A673 (cell line): ENCODE measurements around the gene TTLL5. TPM values are rescaled to one million over a fixed set of nuclear protein-coding genes. Genes with fewer than 3 reads are reported as not detected.

Source experiments
- BruUV-seq: library from RNA; stranded (reverse); fragments of 400-500 nt; replicated peaks from 2 replicates; lab custom pipeline; 2021; lab: Mats Ljungman, UMichigan
- CTCF ChIA-PET: fragments of 300-600 bp; sonication (Branson Sonifier 250); formaldehyde crosslinking; loops from one replicate; lab custom pipeline; 2022; ENCODE audit warnings: antibody characterized with exemption; lab: Charles Lee
- POLR2A ChIA-PET: fragments of 300-600 bp; sonication (Branson Sonifier 250); formaldehyde crosslinking; loops from one replicate; lab custom pipeline; 2022; ENCODE audit warnings: antibody characterized with exemption; ENCODE audit not compliant: low non-redundant PET; lab: Charles Lee
- DNase-seq: peaks from one replicate; pipeline ENCODE4 v3.0.0-alpha.2; 2015; ENCODE audit warnings: low spot score
- H3K27ac ChIP-seq: fragments of 200-600 bp; sonication (generic); 2 replicates; pipeline ENCODE4 v1.5.1; 2016; ENCODE audit warnings: mixed run types, low read depth, mild to moderate bottlenecking, mixed read lengths, antibody characterized with exemption, low read length; ENCODE audit not compliant: poor library complexity, severe bottlenecking
- H3K27me3 ChIP-seq: fragments of 200-600 bp; sonication (generic); replicated peaks from 2 replicates; pipeline ENCODE4 v1.6.1; 2017; ENCODE audit warnings: mixed run types, low read depth, mild to moderate bottlenecking, mixed read lengths, antibody characterized with exemption, low read length; ENCODE audit not compliant: insufficient read depth, poor library complexity
- H3K36me3 ChIP-seq: fragments of 200-600 bp; sonication (generic); 2 replicates; pipeline ENCODE4 v1.6.1; 2016; ENCODE audit warnings: mixed run types, mild to moderate bottlenecking, mixed read lengths, antibody characterized with exemption, low read length; ENCODE audit not compliant: insufficient read depth, poor library complexity, severe bottlenecking
- H3K4me1 ChIP-seq: fragments of 200-600 bp; sonication (generic); 2 replicates; pipeline ENCODE4 v1.6.1; 2017; ENCODE audit warnings: mixed run types, mild to moderate bottlenecking, mixed read lengths, antibody characterized with exemption, low read length; ENCODE audit not compliant: insufficient read depth, poor library complexity, severe bottlenecking
- H3K4me3 ChIP-seq: fragments of 200-600 bp; sonication (generic); 2 replicates; pipeline ENCODE4 v1.5.1; 2016; ENCODE audit warnings: low read depth, mixed run types, mild to moderate bottlenecking, mixed read lengths, low read length; ENCODE audit not compliant: poor library complexity, severe bottlenecking
- H3K9me3 ChIP-seq: fragments of 200-600 bp; sonication (generic); 2 replicates; pipeline ENCODE4 v1.6.1; 2016; ENCODE audit warnings: mixed run types, low read depth, mild to moderate bottlenecking, mixed read lengths, antibody characterized with exemption, low read length; ENCODE audit not compliant: poor library complexity, severe bottlenecking
- EZH2 ChIP-seq: fragments of 200-600 bp; sonication (generic); IDR thresholded peaks from 2 replicates; pipeline ENCODE4 v1.6.1; 2017; ENCODE audit warnings: borderline replicate concordance, low read depth, mild to moderate bottlenecking, mixed read lengths, antibody characterized with exemption, low read length; ENCODE audit not compliant: poor library complexity, severe bottlenecking
- intact Hi-C: fragments of 100-400 bp; cut with micrococcal nuclease; formaldehyde crosslinking; loops from one replicate; pipeline ENCODE4 v1.10.0; 2022; ENCODE audit not compliant: unreplicated experiment
- total RNA-seq: library from RNA; stranded (reverse); gene quantifications from 2 replicates; pipeline ENCODE4 v1.2.3, GENCODE V29; 2021
- TF ChIP-seq, protein P1 (sequence below): fragments of 300-800, 200-600 bp; sonication (generic); conservative IDR thresholded peaks from 2 replicates; pipeline ENCODE4 v1.5.1; 2017; ENCODE audit warnings: low read depth, mild to moderate bottlenecking, antibody characterized with exemption, low read length, moderate library complexity, mixed read lengths

TTLL5 gene
- total RNA-seq, 1 experiment from 2014 or later, result 56.7 TPM

DNA sequence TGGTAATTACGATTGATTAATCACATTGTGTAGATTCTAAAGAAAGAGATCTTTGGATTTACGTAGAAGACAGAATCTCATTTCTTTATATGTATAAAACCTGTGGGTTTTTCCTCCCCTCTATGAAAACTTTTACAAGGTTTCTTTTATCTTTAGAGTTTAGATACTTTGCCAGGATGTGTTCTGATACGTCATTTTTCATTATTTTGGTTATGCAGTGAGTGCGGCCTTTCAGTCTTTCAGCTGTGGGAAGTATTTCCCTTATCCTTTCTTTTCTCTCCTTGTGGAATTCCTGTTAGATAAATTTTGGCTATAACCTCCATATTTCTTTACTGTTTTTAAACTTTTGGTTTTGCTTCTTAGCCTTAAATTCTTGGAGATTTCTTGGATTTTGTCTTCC lies 92.7 kb downstream of the TTLL5 start:
- no peak for DNase-seq
- no TSS peak for BruUV-seq
- H3K36me3 ChIP-seq, result peaks cover 12% of the 10 kb centered on the region
- H3K4me1 ChIP-seq, result no peaks in the 10 kb centered on the region
- no peak for TF ChIP-seq EZH2
- TF ChIP-seq, protein P1, sequence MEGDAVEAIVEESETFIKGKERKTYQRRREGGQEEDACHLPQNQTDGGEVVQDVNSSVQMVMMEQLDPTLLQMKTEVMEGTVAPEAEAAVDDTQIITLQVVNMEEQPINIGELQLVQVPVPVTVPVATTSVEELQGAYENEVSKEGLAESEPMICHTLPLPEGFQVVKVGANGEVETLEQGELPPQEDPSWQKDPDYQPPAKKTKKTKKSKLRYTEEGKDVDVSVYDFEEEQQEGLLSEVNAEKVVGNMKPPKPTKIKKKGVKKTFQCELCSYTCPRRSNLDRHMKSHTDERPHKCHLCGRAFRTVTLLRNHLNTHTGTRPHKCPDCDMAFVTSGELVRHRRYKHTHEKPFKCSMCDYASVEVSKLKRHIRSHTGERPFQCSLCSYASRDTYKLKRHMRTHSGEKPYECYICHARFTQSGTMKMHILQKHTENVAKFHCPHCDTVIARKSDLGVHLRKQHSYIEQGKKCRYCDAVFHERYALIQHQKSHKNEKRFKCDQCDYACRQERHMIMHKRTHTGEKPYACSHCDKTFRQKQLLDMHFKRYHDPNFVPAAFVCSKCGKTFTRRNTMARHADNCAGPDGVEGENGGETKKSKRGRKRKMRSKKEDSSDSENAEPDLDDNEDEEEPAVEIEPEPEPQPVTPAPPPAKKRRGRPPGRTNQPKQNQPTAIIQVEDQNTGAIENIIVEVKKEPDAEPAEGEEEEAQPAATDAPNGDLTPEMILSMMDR, result no peak
- H3K27ac ChIP-seq, result no peak overlapping the region
- CTCF ChIA-PET, result no interaction called here
- intact Hi-C loops, result no loop called here
- H3K9me3 ChIP-seq, result no peaks in the 10 kb centered on the region
- POLR2A ChIA-PET, result no interaction called here
- no peak overlapping the region for H3K4me3 ChIP-seq
- no peaks in the 10 kb centered on the region for H3K27me3 ChIP-seq

DNA sequence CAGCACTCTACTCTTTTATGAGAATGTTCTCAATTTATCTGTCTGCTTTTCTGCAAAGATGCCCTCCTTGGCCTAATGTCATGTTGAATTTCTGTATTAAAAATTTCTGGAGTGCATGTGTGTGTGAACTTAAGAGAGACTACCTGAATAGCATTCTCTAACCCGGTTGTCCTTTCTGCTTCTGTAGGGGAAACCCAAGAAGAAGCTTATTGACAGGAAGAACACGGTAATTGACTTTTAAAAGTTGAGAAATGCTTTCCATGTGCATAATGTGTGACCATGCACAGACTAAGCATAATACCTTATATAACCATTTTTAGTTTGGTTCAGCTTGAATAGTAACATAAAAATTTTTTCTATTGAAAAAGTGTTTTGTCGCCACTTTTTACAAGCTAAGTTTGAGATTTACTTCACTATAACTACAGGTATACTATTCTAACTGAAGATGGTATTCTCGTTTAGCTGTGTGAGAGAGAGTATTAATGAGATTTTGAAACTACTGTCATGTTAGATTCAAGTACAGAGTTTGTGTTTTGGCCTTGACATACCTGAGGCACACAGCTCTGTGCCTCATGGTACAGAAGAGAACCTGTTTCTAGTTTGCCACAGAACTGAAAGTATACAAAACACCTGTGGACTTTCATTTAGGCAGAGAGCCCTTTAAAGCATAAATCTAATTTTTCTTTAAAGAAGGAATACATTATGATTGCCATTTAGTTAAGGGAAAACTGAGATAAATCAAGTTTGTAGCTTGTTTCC lies 96.8 kb downstream of the TTLL5 start:
- H3K4me3 ChIP-seq, result no peak overlapping the region
- H3K4me1 ChIP-seq, result no peaks in the 10 kb centered on the region
- no peak overlapping the region for H3K27ac ChIP-seq
- no peak for TF ChIP-seq EZH2
- TF ChIP-seq, protein P1, result no peak
- ChIA-PET CTCF (no interaction called here), POLR2A (no interaction called here)
- DNase-seq, result no peak
- BruUV-seq, result no TSS peak
- intact Hi-C loops, result no loop called here
- H3K27me3 ChIP-seq, result no peaks in the 10 kb centered on the region
- no peaks in the 10 kb centered on the region for H3K9me3 ChIP-seq
- peaks cover 12% of the 10 kb centered on the region for H3K36me3 ChIP-seq

DNA sequence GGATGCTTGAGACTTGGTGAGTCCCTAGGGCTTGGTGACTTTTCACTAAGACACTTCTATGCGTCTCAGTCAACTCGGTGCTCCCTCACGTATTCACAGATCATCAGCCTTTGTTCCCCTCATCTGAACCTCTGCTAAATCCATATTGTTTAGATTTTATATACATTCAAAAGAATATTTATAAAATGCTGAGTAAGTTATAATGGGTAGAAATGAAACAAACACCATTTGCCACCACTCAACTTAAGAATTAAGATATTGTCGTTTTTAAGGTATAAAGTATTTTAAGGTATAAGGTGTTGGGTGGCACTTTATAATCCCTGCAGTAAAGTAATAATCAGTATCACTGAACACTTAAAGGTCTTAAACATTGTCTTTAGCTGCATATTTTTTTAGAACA lies 103.0 kb downstream of the TTLL5 start:
- no peaks in the 10 kb centered on the region for H3K4me1 ChIP-seq
- no peak for DNase-seq
- H3K36me3 ChIP-seq, result peaks cover 8% of the 10 kb centered on the region
- no peak overlapping the region for H3K27ac ChIP-seq
- ChIA-PET CTCF (no interaction called here), POLR2A (no interaction called here)
- BruUV-seq, result no TSS peak
- H3K4me3 ChIP-seq, result no peak overlapping the region
- H3K27me3 ChIP-seq, result no peaks in the 10 kb centered on the region
- intact Hi-C loops, result no loop called here
- TF ChIP-seq, protein P1, result no peak
- no peak for TF ChIP-seq EZH2
- H3K9me3 ChIP-seq, result no peaks in the 10 kb centered on the region
